HCT116 (cell line): Measurements from ENCODE around the gene GRM4. TPM values are rescaled to one million over a fixed set of nuclear protein-coding genes. Genes with fewer than 3 reads are reported as not detected.

Source experiments
- ATAC-seq: fragments of 200-7000 bp; cut with Tn5 transposase; 2 replicates; pipeline ENCODE4 v1.9.1; 2020; ENCODE audit warnings: mild to moderate bottlenecking, moderate library complexity
- BruUV-seq: library from RNA; stranded (reverse); fragments of 400-500 nt; replicated peaks from 2 replicates; lab custom pipeline; 2021; lab: Mats Ljungman, UMichigan
- CTCF ChIA-PET: fragments of 300-600 bp; sonication (Branson Sonifier 250); formaldehyde crosslinking; loops from one replicate; lab custom pipeline; 2021; ENCODE audit warnings: antibody characterized with exemption; lab: Charles Lee
- POLR2A ChIA-PET: fragments of 300-600, 350-600 bp; sonication (Branson Sonifier 250); formaldehyde crosslinking; loops from one replicate; lab custom pipeline; 2021; ENCODE audit warnings: antibody characterized with exemption; lab: Charles Lee
- RAD21 ChIA-PET, 2 experiments: fragments of 300-600 bp; sonication (Branson Sonifier 250); formaldehyde crosslinking; loops; one replicate each; lab custom pipeline; 2023; ENCODE audit warnings: low total read pairs in 2 of 2; ENCODE audit not compliant: uncharacterized antibody in 2 of 2, unreplicated experiment in 2 of 2, low non-redundant PET in 1 of 2; lab: Charles Lee
- DNase-seq: peaks from one replicate; pipeline ENCODE4 v3.0.0-alpha.2; 2010; ENCODE audit warnings: low read depth, low spot score
- H2AFZ ChIP-seq: fragments of 200-600 bp; shearing (Covaris generic), sonication (generic); 2 replicates; pipeline ENCODE4 v1.6.1; 2017; ENCODE audit warnings: low read depth, mixed run types, mixed read lengths, antibody characterized with exemption, low read length; ENCODE audit not compliant: poor library complexity, severe bottlenecking
- H3K27ac ChIP-seq: 2 replicates; pipeline ENCODE4 v1.5.1; 2012; ENCODE audit warnings: low read depth, low read length
- H3K27me3 ChIP-seq: fragments of 200-600 bp; sonication (generic); 2 replicates; pipeline ENCODE4 v1.6.1; 2016; ENCODE audit warnings: mixed run types, low read length, mixed read lengths; ENCODE audit not compliant: insufficient read depth
- H3K36me3 ChIP-seq, 2 experiments: fragments of 200-500 bp in 1 of 2; fragments of 200-600 bp in 1 of 2; sonication (Bioruptor generic) in 1 of 2; sonication (generic) in 1 of 2; 2 replicates each; pipeline versions ENCODE4 v1.5.1 to v1.6.1; 2014 to 2016; ENCODE audit warnings: low read length in 2 of 2, inconsistent platforms in 1 of 2, mixed read lengths in 1 of 2, mixed run types in 1 of 2; ENCODE audit not compliant: insufficient read depth in 2 of 2, control insufficient read depth in 1 of 2
- H3K4me1 ChIP-seq, 2 experiments: fragments of 200-600 bp in 1 of 2; sonication (generic) in 1 of 2; 2 replicates each; pipeline versions ENCODE4 v1.5.1 to v1.6.1; 2012 to 2017; ENCODE audit warnings: low read length in 2 of 2, inconsistent platforms in 1 of 2, mild to moderate bottlenecking in 1 of 2, mixed read lengths in 1 of 2, mixed run types in 1 of 2, moderate library complexity in 1 of 2; ENCODE audit not compliant: insufficient read depth in 2 of 2, control insufficient read depth in 1 of 2
- H3K4me2 ChIP-seq: fragments of 200-600 bp; sonication (generic); 2 replicates; pipeline ENCODE4 v1.6.1; 2017; ENCODE audit warnings: mixed run types, low read length, mixed read lengths
- H3K4me3 ChIP-seq, 2 experiments: fragments of 200-600 bp in 1 of 2; sonication (generic) in 1 of 2; replicated peaks in 1 of 2; 2 replicates each; pipeline ENCODE4 v1.5.1; 2011 to 2016; ENCODE audit warnings: low read length in 2 of 2, control low read depth in 1 of 2, low read depth in 1 of 2, mild to moderate bottlenecking in 1 of 2, mixed read lengths in 1 of 2, mixed run types in 1 of 2
- H3K79me2 ChIP-seq: fragments of 200-600 bp; sonication (generic); 2 replicates; pipeline ENCODE4 v1.6.1; 2017; ENCODE audit warnings: mild to moderate bottlenecking, mixed run types, low read length, moderate library complexity, mixed read lengths; ENCODE audit not compliant: insufficient read depth
- H3K9ac ChIP-seq: fragments of 200-600 bp; sonication (generic); 2 replicates; pipeline ENCODE4 v1.6.1; 2016; ENCODE audit warnings: low read length, mixed read lengths
- H3K9me2 ChIP-seq: fragments of 200-600 bp; sonication (generic), shearing (Covaris generic); 2 replicates; pipeline ENCODE4 v1.6.1; 2017; ENCODE audit warnings: mixed run types, mild to moderate bottlenecking, moderate library complexity; ENCODE audit not compliant: insufficient read depth
- H3K9me3 ChIP-seq, 2 experiments: fragments of 200-500 bp in 1 of 2; fragments of 200-600 bp in 1 of 2; sonication (Bioruptor generic) in 1 of 2; sonication (generic) in 1 of 2; 2 replicates each; pipeline ENCODE4 v1.6.1; 2014 to 2017; ENCODE audit warnings: low read length in 2 of 2, mixed read lengths in 2 of 2, inconsistent platforms in 1 of 2, low read depth in 1 of 2, mild to moderate bottlenecking in 1 of 2, mixed run types in 1 of 2, moderate library complexity in 1 of 2; ENCODE audit not compliant: control insufficient read depth in 1 of 2, insufficient read depth in 1 of 2
- H4K20me1 ChIP-seq: fragments of 200-600 bp; sonication (generic), shearing (Covaris generic); 2 replicates; pipeline ENCODE4 v1.6.1; 2017; ENCODE audit warnings: mixed run types, mild to moderate bottlenecking, moderate library complexity; ENCODE audit not compliant: insufficient read depth
- CBX3 ChIP-seq: IDR thresholded peaks from 2 replicates; pipeline ENCODE4 v1.6.1; 2012; ENCODE audit warnings: low read depth
- CEBPB ChIP-seq: IDR thresholded peaks from 2 replicates; pipeline ENCODE4 v1.6.1; 2012; ENCODE audit warnings: low read depth
- EGR1 ChIP-seq: IDR thresholded peaks from 2 replicates; pipeline ENCODE4 v1.6.1; 2012; ENCODE audit warnings: low read depth
- ELF1 ChIP-seq: IDR thresholded peaks from 2 replicates; pipeline ENCODE4 v1.6.1; 2012; ENCODE audit warnings: low read depth, borderline replicate concordance
- EZH2phosphoT487 ChIP-seq: fragments of 200-600 bp; IDR thresholded peaks from 2 replicates; pipeline ENCODE4 v1.6.1; 2018; ENCODE audit warnings: antibody characterized with exemption, borderline replicate concordance
- FOSL1 ChIP-seq: IDR thresholded peaks from 2 replicates; pipeline ENCODE4 v1.6.1; 2012; ENCODE audit warnings: low read depth
- POLR2A ChIP-seq: IDR thresholded peaks from 2 replicates; pipeline ENCODE4 v1.7.0; 2011; ENCODE audit warnings: borderline replicate concordance; ENCODE audit not compliant: insufficient read depth, insufficient read length; ENCODE audit errors: extremely low read depth
- POLR2AphosphoS5 ChIP-seq: IDR thresholded peaks from 2 replicates; pipeline ENCODE4 v1.6.1; 2011; ENCODE audit warnings: mild to moderate bottlenecking, low read depth, low read length, moderate library complexity
- RAD21 ChIP-seq: IDR thresholded peaks from 2 replicates; pipeline ENCODE4 v1.6.1; 2012; ENCODE audit warnings: low read depth, mild to moderate bottlenecking
- SIN3A ChIP-seq: IDR thresholded peaks from 2 replicates; pipeline ENCODE4 v1.6.1; 2012; ENCODE audit warnings: low read depth
- SP1 ChIP-seq: IDR thresholded peaks from 2 replicates; pipeline ENCODE4 v1.6.1; 2012; ENCODE audit warnings: low read depth
- SRF ChIP-seq: IDR thresholded peaks from 2 replicates; pipeline ENCODE4 v1.6.1; 2012; ENCODE audit warnings: low read depth
- YY1 ChIP-seq: IDR thresholded peaks from 2 replicates; pipeline ENCODE4 v1.6.1; 2011; ENCODE audit warnings: low read length, low read depth, moderate library complexity, mild to moderate bottlenecking; ENCODE audit not compliant: insufficient replicate concordance; ENCODE audit errors: extremely low read depth
- ZNF274 ChIP-seq: fragments of 200-500 bp; sonication (Bioruptor generic); IDR thresholded peaks from 2 replicates; pipeline ENCODE4 v1.6.1; 2014; ENCODE audit warnings: mild to moderate bottlenecking, low read depth, low read length, inconsistent platforms
- intact Hi-C: fragments of 100-400 bp; cut with micrococcal nuclease; formaldehyde crosslinking; loops from 2 replicates; pipeline ENCODE4 v1.10.0; 2022
- total RNA-seq: library from RNA; stranded (reverse); gene quantifications from one replicate; pipeline ENCODE4 v1.2.1, GENCODE V29; 2021; ENCODE audit not compliant: unreplicated experiment
- TF ChIP-seq, protein P1 (sequence below): IDR thresholded peaks from 2 replicates; pipeline ENCODE4 v1.6.1; 2012; ENCODE audit warnings: low read depth
- TF ChIP-seq, protein P2 (sequence below): IDR thresholded peaks from 2 replicates; pipeline ENCODE4 v1.6.1; 2012
- TF ChIP-seq, protein P3 (sequence below): IDR thresholded peaks from 2 replicates; pipeline ENCODE4 v1.6.1; 2011; ENCODE audit warnings: mild to moderate bottlenecking, low read length, moderate library complexity; ENCODE audit not compliant: insufficient replicate concordance; ENCODE audit errors: extremely low read depth
- TF ChIP-seq, protein P4 (sequence below): IDR thresholded peaks from 2 replicates; pipeline ENCODE4 v1.6.1; 2012
- TF ChIP-seq, protein P5 (sequence below), 3 experiments: fragments of 200-600 bp in 1 of 3; sonication (generic) in 1 of 3; IDR thresholded peaks in 2 of 3; conservative IDR thresholded peaks in 1 of 3; 2 replicates each; pipeline ENCODE4 v1.5.1; 2012 to 2017; ENCODE audit warnings: low read depth in 2 of 3, low read length in 2 of 3, antibody characterized with exemption in 1 of 3, borderline replicate concordance in 1 of 3, control low read depth in 1 of 3, mild to moderate bottlenecking in 1 of 3, mixed read lengths in 1 of 3, mixed run types in 1 of 3, moderate library complexity in 1 of 3; ENCODE audit not compliant: insufficient read depth in 1 of 3

The GRM4 gene
- total RNA-seq, 1 experiment from 2014 or later, result 2.6 TPM

DNA sequence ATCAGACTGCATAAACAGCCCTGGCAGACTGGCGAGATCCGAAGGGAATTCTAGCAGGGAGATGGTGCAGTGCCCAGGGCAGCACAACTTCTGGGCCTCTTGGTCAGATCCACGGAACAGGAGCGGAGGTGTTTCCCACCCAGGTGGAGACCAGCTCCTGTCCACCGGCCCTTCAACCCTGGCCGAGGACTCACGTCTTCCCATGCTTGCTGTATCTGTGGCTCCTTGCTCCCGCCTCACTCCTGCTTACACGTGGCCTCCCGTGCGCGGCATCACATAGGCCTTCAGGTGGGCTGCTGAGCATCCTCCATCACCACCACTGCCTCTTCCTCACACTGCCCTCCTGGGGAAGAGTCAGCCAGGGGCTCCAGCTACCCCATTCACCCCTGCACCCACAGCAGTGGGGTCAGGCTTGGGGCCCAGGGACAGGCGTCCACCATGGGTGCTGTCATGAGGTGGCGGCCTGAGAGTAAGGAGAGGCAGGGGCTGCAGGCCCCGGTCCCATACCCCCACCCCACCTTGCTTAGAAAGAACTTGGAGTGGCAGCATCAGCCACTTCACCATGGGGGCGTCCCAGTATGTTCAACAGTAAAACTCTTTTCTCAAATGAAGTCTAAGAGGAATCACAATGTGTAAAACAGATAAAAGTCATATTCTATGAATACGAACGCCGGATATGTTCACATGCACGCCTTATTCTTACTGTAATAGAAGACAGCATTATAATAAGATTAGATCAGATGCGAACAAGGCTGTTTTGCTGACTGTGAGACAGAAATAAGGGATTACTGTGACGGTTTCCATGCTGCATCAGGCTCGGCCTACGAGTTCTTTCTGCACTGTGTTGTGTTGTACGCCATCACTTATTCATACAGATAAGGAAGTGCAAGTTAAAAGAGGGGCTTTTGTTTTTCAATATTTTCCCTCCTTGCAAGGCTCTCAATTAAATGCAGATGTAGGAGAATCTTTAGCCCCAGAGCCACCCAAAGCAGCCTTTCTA lies 165.4 kb downstream of the GRM4 start:
- DNase-seq (no peak), ATAC-seq (no peak)
- peaks cover 6 to 15% of the 10 kb centered on the region in 2 experiments; a peak in 3 of 4 replicates for H3K4me1 ChIP-seq
- H3K27ac ChIP-seq, result no peak overlapping the region
- no peaks in the 10 kb centered on the region for H3K36me3 ChIP-seq
- H3K27me3 ChIP-seq, result no peaks in the 10 kb centered on the region
- no peaks in the 10 kb centered on the region for H3K9me2 ChIP-seq
- H3K9ac ChIP-seq, result no peak overlapping the region
- no peaks in the 10 kb centered on the region for H3K9me3 ChIP-seq
- H3K4me3 ChIP-seq, result no peak overlapping the region
- H3K4me2 ChIP-seq, result no peak overlapping the region
- no TSS peak for BruUV-seq
- no peak overlapping the region for H2AFZ ChIP-seq
- POLR2A ChIA-PET, result no interaction called here
- intact Hi-C loops, result no loop called here
- RAD21 ChIA-PET, result no interaction called here
- CTCF ChIA-PET, result no interaction called here
- H4K20me1 ChIP-seq, result no peaks in the 10 kb centered on the region
- H3K79me2 ChIP-seq, result no peaks in the 10 kb centered on the region
- TF ChIP-seq, protein P1, sequence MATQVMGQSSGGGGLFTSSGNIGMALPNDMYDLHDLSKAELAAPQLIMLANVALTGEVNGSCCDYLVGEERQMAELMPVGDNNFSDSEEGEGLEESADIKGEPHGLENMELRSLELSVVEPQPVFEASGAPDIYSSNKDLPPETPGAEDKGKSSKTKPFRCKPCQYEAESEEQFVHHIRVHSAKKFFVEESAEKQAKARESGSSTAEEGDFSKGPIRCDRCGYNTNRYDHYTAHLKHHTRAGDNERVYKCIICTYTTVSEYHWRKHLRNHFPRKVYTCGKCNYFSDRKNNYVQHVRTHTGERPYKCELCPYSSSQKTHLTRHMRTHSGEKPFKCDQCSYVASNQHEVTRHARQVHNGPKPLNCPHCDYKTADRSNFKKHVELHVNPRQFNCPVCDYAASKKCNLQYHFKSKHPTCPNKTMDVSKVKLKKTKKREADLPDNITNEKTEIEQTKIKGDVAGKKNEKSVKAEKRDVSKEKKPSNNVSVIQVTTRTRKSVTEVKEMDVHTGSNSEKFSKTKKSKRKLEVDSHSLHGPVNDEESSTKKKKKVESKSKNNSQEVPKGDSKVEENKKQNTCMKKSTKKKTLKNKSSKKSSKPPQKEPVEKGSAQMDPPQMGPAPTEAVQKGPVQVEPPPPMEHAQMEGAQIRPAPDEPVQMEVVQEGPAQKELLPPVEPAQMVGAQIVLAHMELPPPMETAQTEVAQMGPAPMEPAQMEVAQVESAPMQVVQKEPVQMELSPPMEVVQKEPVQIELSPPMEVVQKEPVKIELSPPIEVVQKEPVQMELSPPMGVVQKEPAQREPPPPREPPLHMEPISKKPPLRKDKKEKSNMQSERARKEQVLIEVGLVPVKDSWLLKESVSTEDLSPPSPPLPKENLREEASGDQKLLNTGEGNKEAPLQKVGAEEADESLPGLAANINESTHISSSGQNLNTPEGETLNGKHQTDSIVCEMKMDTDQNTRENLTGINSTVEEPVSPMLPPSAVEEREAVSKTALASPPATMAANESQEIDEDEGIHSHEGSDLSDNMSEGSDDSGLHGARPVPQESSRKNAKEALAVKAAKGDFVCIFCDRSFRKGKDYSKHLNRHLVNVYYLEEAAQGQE, result no peak
- TF ChIP-seq SP1 (no peak), CBX3 (no peak), POLR2A (no peak), FOSL1 (no peak), EGR1 (no peak), SIN3A (no peak), POLR2AphosphoS5 (no peak), RAD21 (no peak), ELF1 (no peak), EZH2phosphoT487 (no peak), YY1 (no peak), CEBPB (no peak), SRF (no peak), ZNF274 (no peak)
- TF ChIP-seq, protein P2, sequence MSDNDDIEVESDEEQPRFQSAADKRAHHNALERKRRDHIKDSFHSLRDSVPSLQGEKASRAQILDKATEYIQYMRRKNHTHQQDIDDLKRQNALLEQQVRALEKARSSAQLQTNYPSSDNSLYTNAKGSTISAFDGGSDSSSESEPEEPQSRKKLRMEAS, result no peak
- TF ChIP-seq, protein P3, sequence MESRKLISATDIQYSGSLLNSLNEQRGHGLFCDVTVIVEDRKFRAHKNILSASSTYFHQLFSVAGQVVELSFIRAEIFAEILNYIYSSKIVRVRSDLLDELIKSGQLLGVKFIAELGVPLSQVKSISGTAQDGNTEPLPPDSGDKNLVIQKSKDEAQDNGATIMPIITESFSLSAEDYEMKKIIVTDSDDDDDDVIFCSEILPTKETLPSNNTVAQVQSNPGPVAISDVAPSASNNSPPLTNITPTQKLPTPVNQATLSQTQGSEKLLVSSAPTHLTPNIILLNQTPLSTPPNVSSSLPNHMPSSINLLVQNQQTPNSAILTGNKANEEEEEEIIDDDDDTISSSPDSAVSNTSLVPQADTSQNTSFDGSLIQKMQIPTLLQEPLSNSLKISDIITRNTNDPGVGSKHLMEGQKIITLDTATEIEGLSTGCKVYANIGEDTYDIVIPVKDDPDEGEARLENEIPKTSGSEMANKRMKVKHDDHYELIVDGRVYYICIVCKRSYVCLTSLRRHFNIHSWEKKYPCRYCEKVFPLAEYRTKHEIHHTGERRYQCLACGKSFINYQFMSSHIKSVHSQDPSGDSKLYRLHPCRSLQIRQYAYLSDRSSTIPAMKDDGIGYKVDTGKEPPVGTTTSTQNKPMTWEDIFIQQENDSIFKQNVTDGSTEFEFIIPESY, result no peak
- TF ChIP-seq, protein P4, sequence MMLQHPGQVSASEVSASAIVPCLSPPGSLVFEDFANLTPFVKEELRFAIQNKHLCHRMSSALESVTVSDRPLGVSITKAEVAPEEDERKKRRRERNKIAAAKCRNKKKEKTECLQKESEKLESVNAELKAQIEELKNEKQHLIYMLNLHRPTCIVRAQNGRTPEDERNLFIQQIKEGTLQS, result no peak
- TF ChIP-seq, protein P5, sequence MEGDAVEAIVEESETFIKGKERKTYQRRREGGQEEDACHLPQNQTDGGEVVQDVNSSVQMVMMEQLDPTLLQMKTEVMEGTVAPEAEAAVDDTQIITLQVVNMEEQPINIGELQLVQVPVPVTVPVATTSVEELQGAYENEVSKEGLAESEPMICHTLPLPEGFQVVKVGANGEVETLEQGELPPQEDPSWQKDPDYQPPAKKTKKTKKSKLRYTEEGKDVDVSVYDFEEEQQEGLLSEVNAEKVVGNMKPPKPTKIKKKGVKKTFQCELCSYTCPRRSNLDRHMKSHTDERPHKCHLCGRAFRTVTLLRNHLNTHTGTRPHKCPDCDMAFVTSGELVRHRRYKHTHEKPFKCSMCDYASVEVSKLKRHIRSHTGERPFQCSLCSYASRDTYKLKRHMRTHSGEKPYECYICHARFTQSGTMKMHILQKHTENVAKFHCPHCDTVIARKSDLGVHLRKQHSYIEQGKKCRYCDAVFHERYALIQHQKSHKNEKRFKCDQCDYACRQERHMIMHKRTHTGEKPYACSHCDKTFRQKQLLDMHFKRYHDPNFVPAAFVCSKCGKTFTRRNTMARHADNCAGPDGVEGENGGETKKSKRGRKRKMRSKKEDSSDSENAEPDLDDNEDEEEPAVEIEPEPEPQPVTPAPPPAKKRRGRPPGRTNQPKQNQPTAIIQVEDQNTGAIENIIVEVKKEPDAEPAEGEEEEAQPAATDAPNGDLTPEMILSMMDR (IDR thresholded peaks at IDR 0.05 in 2 of 3, conservative IDR thresholded peaks at IDR 0.05 in 1 of 3; ENCODE audit: borderline replicate concordance in 1 of 3, insufficient read depth in 1 of 3, low read depth in 2 of 3, low read length in 2 of 3), result no peak
